Stimulated activated CD8-positive, alpha-beta memory T cell treated with anti-CD3 and anti-CD28 coated beads, Interleukin-4, amount 100 ng/mL, for 4 hours (primary cell): Measurements from ENCODE around the gene TMEM134.

Source experiments
- DNase-seq, 2 donors: peaks; one replicate each; pipeline ENCODE4 v3.0.0-alpha.2; 2020; ENCODE audit warnings: low read depth in 2 of 2, low spot score in 1 of 2

TMEM134 gene

GRCh38 chr11:67423891-67424613 is 45.0 kb downstream of the TMEM134 start:
- no peak for DNase-seq

GRCh38 chr11:67423466-67423865 is 45.6 kb downstream of the TMEM134 start:
- no peak for DNase-seq

GRCh38 chr11:67422891-67423290 is 46.2 kb downstream of the TMEM134 start:
- DNase-seq = no peak

GRCh38 chr11:67421430-67422031 is 47.5 kb downstream of the TMEM134 start:
- no peak for DNase-seq

- DNase-seq = peak; percentile 96 to 98
These were observed 48.2 kb downstream of the TMEM134 start for GRCh38 chr11:67420646-67421429.

- DNase-seq = no peak
These were observed 48.9 kb downstream of the TMEM134 start for GRCh38 chr11:67420147-67420645.

GRCh38 chr11:67419325-67420049 is 49.6 kb downstream of the TMEM134 start:
- DNase-seq = no peak

GRCh38 chr11:67418476-67419281 is 50.4 kb downstream of the TMEM134 start:
- no peak for DNase-seq

GRCh38 chr11:67417425-67417824 is 51.6 kb downstream of the TMEM134 start:
- no peak for DNase-seq

GRCh38 chr11:67416416-67417335 is 52.4 kb downstream of the TMEM134 start:
- DNase-seq = peak; percentile 53 to 68

GRCh38 chr11:67415501-67416304 is 53.3 kb downstream of the TMEM134 start, which contains the start of gene CARNS1:
Gene CARNS1 (plus strand): TSS chr11:67415678. CDS start chr11:67416200, 522 bp downstream.
- no peak for DNase-seq

- no peak for DNase-seq
These were observed 55.7 kb downstream of the TMEM134 start for GRCh38 chr11:67413266-67413849.

GRCh38 chr11:67412495-67413179 is 56.4 kb downstream of the TMEM134 start:
- no peak for DNase-seq

- DNase-seq = no peak
These were observed 57.3 kb downstream of the TMEM134 start for GRCh38 chr11:67411785-67412152.
